ENCODE measurements around the gene CLCF1.

DNA sequence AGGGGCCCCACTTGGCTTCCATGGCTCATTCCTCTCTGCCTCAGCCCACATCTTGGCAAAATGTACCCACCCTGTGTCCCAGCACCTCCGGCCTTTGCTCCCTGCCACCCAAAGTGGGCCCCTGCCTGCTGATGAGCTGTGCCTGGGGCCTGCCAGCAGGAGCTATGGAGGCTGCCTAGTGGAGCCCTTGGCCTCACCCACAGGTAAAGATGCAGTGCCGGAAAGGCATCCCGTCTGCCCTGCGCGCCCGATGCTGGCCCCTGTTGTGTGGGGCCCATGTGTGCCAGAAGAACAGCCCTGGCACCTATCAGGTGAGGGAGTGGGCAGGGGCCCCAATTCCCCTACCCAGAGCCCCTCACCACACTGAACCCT is 31.8 kb upstream of the CLCF1 start:
- TF ChIP-seq, protein P1, sequence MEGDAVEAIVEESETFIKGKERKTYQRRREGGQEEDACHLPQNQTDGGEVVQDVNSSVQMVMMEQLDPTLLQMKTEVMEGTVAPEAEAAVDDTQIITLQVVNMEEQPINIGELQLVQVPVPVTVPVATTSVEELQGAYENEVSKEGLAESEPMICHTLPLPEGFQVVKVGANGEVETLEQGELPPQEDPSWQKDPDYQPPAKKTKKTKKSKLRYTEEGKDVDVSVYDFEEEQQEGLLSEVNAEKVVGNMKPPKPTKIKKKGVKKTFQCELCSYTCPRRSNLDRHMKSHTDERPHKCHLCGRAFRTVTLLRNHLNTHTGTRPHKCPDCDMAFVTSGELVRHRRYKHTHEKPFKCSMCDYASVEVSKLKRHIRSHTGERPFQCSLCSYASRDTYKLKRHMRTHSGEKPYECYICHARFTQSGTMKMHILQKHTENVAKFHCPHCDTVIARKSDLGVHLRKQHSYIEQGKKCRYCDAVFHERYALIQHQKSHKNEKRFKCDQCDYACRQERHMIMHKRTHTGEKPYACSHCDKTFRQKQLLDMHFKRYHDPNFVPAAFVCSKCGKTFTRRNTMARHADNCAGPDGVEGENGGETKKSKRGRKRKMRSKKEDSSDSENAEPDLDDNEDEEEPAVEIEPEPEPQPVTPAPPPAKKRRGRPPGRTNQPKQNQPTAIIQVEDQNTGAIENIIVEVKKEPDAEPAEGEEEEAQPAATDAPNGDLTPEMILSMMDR (IDR thresholded peaks at IDR 0.05; ENCODE audit: low read depth, low read length, poor library complexity, severe bottlenecking) = no peak
- TF ChIP-seq EZH2phosphoT487 (IDR thresholded peaks at IDR 0.05; ENCODE audit: borderline replicate concordance, low read length) = no peak
